Neural cell (in vitro differentiated cells): ENCODE measurements around the gene LRRC1. TPM values are rescaled to one million over a fixed set of nuclear protein-coding genes. Genes with fewer than 3 reads are reported as not detected.

Experiments used
- H2AFZ ChIP-seq: fragments of 200-600, 300-800 bp; sonication (generic), shearing (Covaris generic); 2 replicates; pipeline ENCODE4 v1.6.0; 2014; ENCODE audit warnings: low read depth, mild to moderate bottlenecking, antibody characterized with exemption, low read length, moderate library complexity
- H3F3A ChIP-seq: fragments of 200-600 bp; shearing (Covaris generic); 2 replicates; pipeline ENCODE4 v1.6.1; 2016; ENCODE audit warnings: mild to moderate bottlenecking, moderate library complexity, mixed read lengths, antibody characterized with exemption, low read length; ENCODE audit not compliant: insufficient read depth, poor library complexity, severe bottlenecking
- H3K27ac ChIP-seq: fragments of 200-600, 300-800 bp; sonication (generic), shearing (Covaris generic); 2 replicates; pipeline ENCODE4 v1.5.1; 2014; ENCODE audit warnings: mild to moderate bottlenecking, low read length, moderate library complexity
- H3K27me3 ChIP-seq: fragments of 300-800, 200-600 bp; sonication (generic), shearing (Covaris generic); 2 replicates; pipeline ENCODE4 v1.6.0; 2014; ENCODE audit warnings: mild to moderate bottlenecking, low read depth, low read length, moderate library complexity; ENCODE audit not compliant: insufficient read depth
- H3K36me3 ChIP-seq: fragments of 300-800, 200-600 bp; sonication (generic), shearing (Covaris generic); 2 replicates; pipeline ENCODE4 v1.5.1; 2014; ENCODE audit warnings: mild to moderate bottlenecking, antibody characterized with exemption, low read length, moderate library complexity; ENCODE audit not compliant: insufficient read depth
- H3K4me2 ChIP-seq: fragments of 300-800, 200-600 bp; sonication (generic), shearing (Covaris generic); 2 replicates; pipeline ENCODE4 v1.6.0; 2014; ENCODE audit warnings: mild to moderate bottlenecking, low read length
- H3K4me3 ChIP-seq: fragments of 300-800, 200-600 bp; sonication (generic), shearing (Covaris generic); 2 replicates; pipeline ENCODE4 v1.5.1; 2014; ENCODE audit warnings: mild to moderate bottlenecking, low read length, moderate library complexity
- H3K79me2 ChIP-seq: fragments of 200-600 bp; shearing (Covaris generic); replicated peaks from 2 replicates; pipeline ENCODE4 v1.6.0; 2014; ENCODE audit warnings: mild to moderate bottlenecking, low read length, moderate library complexity; ENCODE audit not compliant: insufficient read depth
- H3K9ac ChIP-seq: fragments of 300-800, 200-600 bp; sonication (generic), shearing (Covaris generic); 2 replicates; pipeline ENCODE4 v1.6.1; 2016; ENCODE audit warnings: mild to moderate bottlenecking, low read length, mixed read lengths
- H3K9me2 ChIP-seq: fragments of 200-600 bp; shearing (Covaris generic); 2 replicates; pipeline ENCODE4 v1.6.1; 2016; ENCODE audit warnings: mild to moderate bottlenecking, low read length, mixed read lengths; ENCODE audit not compliant: insufficient read depth
- H3K9me3 ChIP-seq: fragments of 200-600, 300-800 bp; sonication (generic), shearing (Covaris generic); 2 replicates; pipeline ENCODE4 v1.6.1; 2016; ENCODE audit warnings: mild to moderate bottlenecking, mixed run types, low read length, moderate library complexity, mixed read lengths
- H4K20me1 ChIP-seq: fragments of 200-600 bp; shearing (Covaris generic); 2 replicates; pipeline ENCODE4 v1.6.1; 2016; ENCODE audit warnings: mild to moderate bottlenecking, mixed run types; ENCODE audit not compliant: insufficient read depth
- EP300 ChIP-seq: fragments of 450-650 bp; conservative IDR thresholded peaks from 2 replicates; pipeline ENCODE4 v1.6.1; 2014; ENCODE audit warnings: antibody characterized with exemption, mild to moderate bottlenecking, moderate library complexity; ENCODE audit not compliant: poor library complexity, severe bottlenecking
- EZH2 ChIP-seq: fragments of 200-600, 300-800 bp; shearing (Covaris generic), sonication (generic); IDR thresholded peaks from 2 replicates; pipeline ENCODE4 v1.6.1; 2014; ENCODE audit warnings: antibody characterized with exemption, low read length, borderline replicate concordance, mild to moderate bottlenecking; ENCODE audit not compliant: insufficient read depth, poor library complexity, severe bottlenecking
- MXI1 ChIP-seq: fragments of 450-650 bp; conservative IDR thresholded peaks from 2 replicates; pipeline ENCODE4 v1.6.1; 2014; ENCODE audit warnings: antibody characterized with exemption, mild to moderate bottlenecking; ENCODE audit not compliant: poor library complexity, severe bottlenecking
- POLR2AphosphoS5 ChIP-seq: IDR thresholded peaks from 2 replicates; pipeline ENCODE4 v1.6.1; 2012
- RAD21 ChIP-seq: fragments of 450-650 bp; conservative IDR thresholded peaks from 2 replicates; pipeline ENCODE4 v1.6.1; 2014; ENCODE audit warnings: antibody characterized with exemption, mild to moderate bottlenecking, moderate library complexity
- SMC3 ChIP-seq: fragments of 450-650 bp; conservative IDR thresholded peaks from 2 replicates; pipeline ENCODE4 v1.6.1; 2014; ENCODE audit warnings: antibody characterized with exemption, mild to moderate bottlenecking, moderate library complexity; ENCODE audit not compliant: poor library complexity
- TAF1 ChIP-seq: IDR thresholded peaks from 2 replicates; pipeline ENCODE4 v1.6.1; 2012; ENCODE audit warnings: low read depth
- polyA plus RNA-seq: library from polyadenylated mRNA; depleted of rRNA; stranded (reverse); fragments of >200 nt; gene quantifications from 2 replicates; pipeline ENCODE4 v1.2.3, GENCODE V29; 2014
- TF ChIP-seq, protein P1 (sequence below): fragments of 450-650 bp; IDR thresholded peaks from 2 replicates; pipeline ENCODE4 v1.5.1; 2014; ENCODE audit warnings: antibody characterized with exemption, mild to moderate bottlenecking, moderate library complexity; ENCODE audit not compliant: poor library complexity, severe bottlenecking
- TF ChIP-seq, protein P2 (sequence below): IDR thresholded peaks from 2 replicates; pipeline ENCODE4 v1.6.1; 2012; ENCODE audit warnings: borderline replicate concordance

LRRC1 gene
- polyA plus RNA-seq, 1 donor from 2014 or later, result 21.2 TPM

GRCh38 chr6:53924277-53924676 is 129.5 kb downstream of the LRRC1 start:
- no peak for TF ChIP-seq SMC3
- no peak for TF ChIP-seq EP300
- Histone ChIP-seq H3K27me3 (no peaks in the 10 kb centered on the region), H3K4me2 (no peak overlapping the region), H2AFZ (no peak overlapping the region), H3K4me3 (no peak overlapping the region), H3K36me3 (no peaks in the 10 kb centered on the region), H3F3A (no peaks in the 10 kb centered on the region), H3K27ac (no peak overlapping the region), H3K9me3 (no peaks in the 10 kb centered on the region), H3K9me2 (no peaks in the 10 kb centered on the region), H3K79me2 (no peaks in the 10 kb centered on the region), H3K9ac (no peak overlapping the region), H4K20me1 (no peaks in the 10 kb centered on the region)

DNA sequence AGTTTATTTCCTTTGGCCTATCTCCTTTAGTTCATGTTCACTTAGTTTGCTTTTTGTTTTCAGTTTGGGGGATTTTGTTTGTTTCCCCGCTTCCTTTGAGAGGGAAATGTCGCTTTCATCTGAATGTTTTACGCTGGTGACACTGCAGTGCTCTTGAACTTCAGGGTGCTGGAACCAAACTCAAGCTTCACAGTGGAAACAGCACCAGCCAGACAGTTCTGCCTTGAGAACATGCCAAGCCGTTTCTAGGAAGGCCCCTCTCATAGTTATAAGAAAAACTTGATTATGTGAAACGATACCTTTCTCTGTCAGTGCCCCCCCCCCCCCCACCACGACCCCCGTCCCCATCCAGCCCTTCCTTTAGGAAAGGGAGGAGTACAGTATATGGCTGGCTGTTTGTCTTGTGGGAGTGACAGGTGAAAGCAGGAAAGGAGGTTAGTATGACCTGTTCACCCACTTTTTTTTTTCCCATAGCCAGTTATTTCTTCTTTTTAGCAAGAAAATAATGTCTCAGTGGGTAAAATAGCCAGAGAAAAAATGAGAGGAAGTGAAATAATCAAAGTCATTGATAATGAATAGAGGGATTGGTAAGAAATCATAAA is 130.1 kb downstream of the LRRC1 start:
- H3K9me2 ChIP-seq, result no peaks in the 10 kb centered on the region
- no peaks in the 10 kb centered on the region for H3K79me2 ChIP-seq
- H3K27me3 ChIP-seq, result no peaks in the 10 kb centered on the region
- H3K4me2 ChIP-seq, result no peak overlapping the region
- TF ChIP-seq MXI1, result no peak
- TF ChIP-seq RAD21, result no peak
- TF ChIP-seq, protein P1, sequence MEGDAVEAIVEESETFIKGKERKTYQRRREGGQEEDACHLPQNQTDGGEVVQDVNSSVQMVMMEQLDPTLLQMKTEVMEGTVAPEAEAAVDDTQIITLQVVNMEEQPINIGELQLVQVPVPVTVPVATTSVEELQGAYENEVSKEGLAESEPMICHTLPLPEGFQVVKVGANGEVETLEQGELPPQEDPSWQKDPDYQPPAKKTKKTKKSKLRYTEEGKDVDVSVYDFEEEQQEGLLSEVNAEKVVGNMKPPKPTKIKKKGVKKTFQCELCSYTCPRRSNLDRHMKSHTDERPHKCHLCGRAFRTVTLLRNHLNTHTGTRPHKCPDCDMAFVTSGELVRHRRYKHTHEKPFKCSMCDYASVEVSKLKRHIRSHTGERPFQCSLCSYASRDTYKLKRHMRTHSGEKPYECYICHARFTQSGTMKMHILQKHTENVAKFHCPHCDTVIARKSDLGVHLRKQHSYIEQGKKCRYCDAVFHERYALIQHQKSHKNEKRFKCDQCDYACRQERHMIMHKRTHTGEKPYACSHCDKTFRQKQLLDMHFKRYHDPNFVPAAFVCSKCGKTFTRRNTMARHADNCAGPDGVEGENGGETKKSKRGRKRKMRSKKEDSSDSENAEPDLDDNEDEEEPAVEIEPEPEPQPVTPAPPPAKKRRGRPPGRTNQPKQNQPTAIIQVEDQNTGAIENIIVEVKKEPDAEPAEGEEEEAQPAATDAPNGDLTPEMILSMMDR, result no peak
- no peak for TF ChIP-seq POLR2AphosphoS5
- H3K27ac ChIP-seq, result no peak overlapping the region
- H4K20me1 ChIP-seq, result no peaks in the 10 kb centered on the region
- no peak overlapping the region for H3K4me3 ChIP-seq
- H2AFZ ChIP-seq, result no peak overlapping the region
- H3K36me3 ChIP-seq, result no peaks in the 10 kb centered on the region
- no peaks in the 10 kb centered on the region for H3F3A ChIP-seq
- no peaks in the 10 kb centered on the region for H3K9me3 ChIP-seq
- no peak overlapping the region for H3K9ac ChIP-seq

DNA sequence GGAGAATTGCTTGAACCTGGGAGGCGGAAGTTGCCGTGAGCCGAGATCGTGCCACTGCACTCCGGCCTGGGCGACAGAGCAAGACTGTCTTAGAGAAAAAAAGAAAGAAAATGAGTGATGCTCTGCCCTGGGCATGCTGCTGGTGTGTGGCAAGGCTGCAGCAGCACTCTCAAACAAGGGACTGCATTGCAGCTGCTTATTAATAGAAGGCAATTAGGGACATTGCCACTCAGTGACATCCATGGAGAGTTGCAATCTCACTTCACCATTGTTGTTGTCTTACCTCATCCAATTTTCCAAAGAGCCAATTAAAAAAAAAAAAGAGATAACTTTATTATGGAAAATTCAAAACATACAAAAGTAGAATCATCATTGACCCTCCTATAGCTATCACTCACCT is 131.1 kb downstream of the LRRC1 start:
- Histone ChIP-seq H3K27ac (no peak overlapping the region), H3F3A (no peaks in the 10 kb centered on the region), H3K27me3 (no peaks in the 10 kb centered on the region), H3K4me2 (no peak overlapping the region), H4K20me1 (no peaks in the 10 kb centered on the region), H2AFZ (no peak overlapping the region), H3K4me3 (no peak overlapping the region), H3K9me2 (no peaks in the 10 kb centered on the region), H3K9me3 (no peaks in the 10 kb centered on the region), H3K36me3 (no peaks in the 10 kb centered on the region), H3K9ac (no peak overlapping the region), H3K79me2 (no peaks in the 10 kb centered on the region)
- TF ChIP-seq EP300, result no peak
- no peak for TF ChIP-seq RAD21
- TF ChIP-seq EZH2, result no peak
- TF ChIP-seq, protein P1, result no peak
- TF ChIP-seq, protein P2, sequence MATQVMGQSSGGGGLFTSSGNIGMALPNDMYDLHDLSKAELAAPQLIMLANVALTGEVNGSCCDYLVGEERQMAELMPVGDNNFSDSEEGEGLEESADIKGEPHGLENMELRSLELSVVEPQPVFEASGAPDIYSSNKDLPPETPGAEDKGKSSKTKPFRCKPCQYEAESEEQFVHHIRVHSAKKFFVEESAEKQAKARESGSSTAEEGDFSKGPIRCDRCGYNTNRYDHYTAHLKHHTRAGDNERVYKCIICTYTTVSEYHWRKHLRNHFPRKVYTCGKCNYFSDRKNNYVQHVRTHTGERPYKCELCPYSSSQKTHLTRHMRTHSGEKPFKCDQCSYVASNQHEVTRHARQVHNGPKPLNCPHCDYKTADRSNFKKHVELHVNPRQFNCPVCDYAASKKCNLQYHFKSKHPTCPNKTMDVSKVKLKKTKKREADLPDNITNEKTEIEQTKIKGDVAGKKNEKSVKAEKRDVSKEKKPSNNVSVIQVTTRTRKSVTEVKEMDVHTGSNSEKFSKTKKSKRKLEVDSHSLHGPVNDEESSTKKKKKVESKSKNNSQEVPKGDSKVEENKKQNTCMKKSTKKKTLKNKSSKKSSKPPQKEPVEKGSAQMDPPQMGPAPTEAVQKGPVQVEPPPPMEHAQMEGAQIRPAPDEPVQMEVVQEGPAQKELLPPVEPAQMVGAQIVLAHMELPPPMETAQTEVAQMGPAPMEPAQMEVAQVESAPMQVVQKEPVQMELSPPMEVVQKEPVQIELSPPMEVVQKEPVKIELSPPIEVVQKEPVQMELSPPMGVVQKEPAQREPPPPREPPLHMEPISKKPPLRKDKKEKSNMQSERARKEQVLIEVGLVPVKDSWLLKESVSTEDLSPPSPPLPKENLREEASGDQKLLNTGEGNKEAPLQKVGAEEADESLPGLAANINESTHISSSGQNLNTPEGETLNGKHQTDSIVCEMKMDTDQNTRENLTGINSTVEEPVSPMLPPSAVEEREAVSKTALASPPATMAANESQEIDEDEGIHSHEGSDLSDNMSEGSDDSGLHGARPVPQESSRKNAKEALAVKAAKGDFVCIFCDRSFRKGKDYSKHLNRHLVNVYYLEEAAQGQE, result no peak
- TF ChIP-seq SMC3, result no peak
- TF ChIP-seq TAF1, result no peak
- no peak for TF ChIP-seq POLR2AphosphoS5
- no peak for TF ChIP-seq MXI1
